HG03558 (cell line): Measurements from ENCODE around the gene FGD6.

Experiments used
- ATAC-seq: cut with Tn5 transposase; IDR thresholded peaks from one replicate; pipeline ENCODE4 v1.9.1; 2021; ENCODE audit warnings: moderate number of reproducible peaks; ENCODE audit not compliant: unreplicated experiment; ENCODE audit errors: extremely low read depth

The FGD6 gene

GRCh38 chr12:95055057-95055456 is 162.2 kb downstream of the FGD6 start:
- ATAC-seq, result no peak

DNA sequence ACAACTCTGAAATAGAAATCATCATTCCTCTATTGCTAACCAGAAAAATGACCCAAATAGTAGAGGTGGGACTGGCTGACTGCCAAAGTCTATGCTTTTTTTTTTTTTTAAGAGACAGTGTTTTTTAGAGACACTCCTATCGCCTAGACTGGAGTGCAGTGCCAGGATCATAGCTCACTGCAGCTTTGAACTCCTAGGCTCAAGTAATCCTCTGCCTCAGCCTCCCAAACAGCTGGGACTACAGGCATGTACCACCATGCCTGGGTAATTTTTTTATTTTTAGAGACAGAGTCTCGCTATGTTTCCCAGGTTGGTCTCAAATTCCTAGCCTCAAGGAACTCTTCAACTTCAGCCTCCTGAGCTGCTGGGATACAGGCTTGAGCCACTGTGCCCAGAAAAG is 163.1 kb downstream of the FGD6 start:
- no peak for ATAC-seq

GRCh38 chr12:95051241-95051640 is 166.0 kb downstream of the FGD6 start:
- ATAC-seq, result no peak

GRCh38 chr12:95037906-95038305 is 179.4 kb downstream of the FGD6 start:
- ATAC-seq, result no peak

DNA sequence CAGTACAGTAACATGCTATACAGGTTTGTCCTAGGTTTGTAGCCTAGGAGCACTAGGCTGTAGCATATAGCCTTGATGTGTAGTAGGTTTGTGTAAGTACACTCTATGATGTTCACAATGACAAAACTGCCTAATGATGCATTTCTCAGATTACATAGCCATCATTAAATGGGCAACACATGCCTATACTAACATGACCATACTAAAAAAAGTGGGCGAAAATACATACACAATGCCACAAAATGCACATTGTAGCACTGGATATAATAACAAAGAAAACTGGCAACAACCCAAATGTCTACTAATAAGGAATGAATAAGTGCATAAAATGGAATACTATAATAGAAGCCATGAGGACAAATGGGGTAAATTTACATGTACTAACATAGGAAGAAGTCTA is 182.5 kb downstream of the FGD6 start:
- ATAC-seq, result no peak
